ENCODE results near the gene BTBD19.
"Not testable (repeated sequence)": the region's sequence is repeated elsewhere in the genome, so short reads cannot be mapped to it uniquely, and the experiment has no call there.

BTBD19 gene

GRCh38 chr1:44808063-44808937 lies at the start of gene BTBD19:
BTBD19 (plus strand) TSS chr1:44808523; CDS start chr1:44808821, 298 bp downstream.
- DNase-seq: peak in 9 of 14 donors; percentile 43 to 74 (median 68)

GRCh38 chr1:44759077-44759476 lies 49.2 kb upstream of the BTBD19 start:
- no peak for DNase-seq

- DNase-seq: no peak
Measured at GRCh38 chr1:44760876-44761275, 47.4 kb upstream of the BTBD19 start.

- not testable (repeated sequence) for DNase-seq
Measured at GRCh38 chr1:44766421-44766820, 41.9 kb upstream of the BTBD19 start.

GRCh38 chr1:44775078-44775929 lies 33.0 kb upstream of the BTBD19 start, which contains the start of gene RPS8:
RPS8 (plus strand) TSS chr1:44775540; CDS start chr1:44775597, 57 bp downstream.
- peak; percentile 45 to 92 (median 88) for DNase-seq

- peak in 3 of 14 donors; percentile 16 to 71 (median 68) for DNase-seq
Measured at GRCh38 chr1:44775930-44776729, 32.2 kb upstream of the BTBD19 start.

GRCh38 chr1:44776730-44777068 lies 31.6 kb upstream of the BTBD19 start:
- no peak for DNase-seq

- DNase-seq: no peak
Measured at GRCh38 chr1:44777547-44777946, 30.8 kb upstream of the BTBD19 start.

GRCh38 chr1:44777969-44778635 lies 30.2 kb upstream of the BTBD19 start:
- no peak for DNase-seq

- DNase-seq: no peak
Measured at GRCh38 chr1:44778705-44779576, 29.4 kb upstream of the BTBD19 start.

- DNase-seq: no peak
Measured at GRCh38 chr1:44780583-44781121, 27.7 kb upstream of the BTBD19 start.

GRCh38 chr1:44783697-44784093 lies 24.6 kb upstream of the BTBD19 start:
- DNase-seq: peak in 1 of 14 donors; percentile 39

GRCh38 chr1:44784094-44785028 lies 24.0 kb upstream of the BTBD19 start:
- DNase-seq: peak in 2 of 14 donors; percentile 51 to 66

- DNase-seq: no peak
Measured at GRCh38 chr1:44785029-44785380, 23.3 kb upstream of the BTBD19 start.

- DNase-seq: no peak
Measured at GRCh38 chr1:44785501-44786137, 22.7 kb upstream of the BTBD19 start.

GRCh38 chr1:44786138-44786840 lies 22.0 kb upstream of the BTBD19 start:
- DNase-seq: peak in 9 of 14 donors; percentile 12 to 55 (median 26)

- no peak for DNase-seq
Measured at GRCh38 chr1:44786841-44787426, 21.4 kb upstream of the BTBD19 start.

GRCh38 chr1:44787506-44787905 lies 20.8 kb upstream of the BTBD19 start:
- no peak for DNase-seq
